HepG2 (cell line): ENCODE measurements around the gene RAPGEF2. TPM values are rescaled to one million over a fixed set of nuclear protein-coding genes. Genes with fewer than 3 reads are reported as not detected.

Experiments
- ATAC-seq: fragments of 200-7000 bp; cut with Tn5 transposase; 3 replicates; pipeline ENCODE4 v1.9.1; 2020; ENCODE audit warnings: mild to moderate bottlenecking, moderate library complexity
- BruUV-seq: library from RNA; stranded (reverse); fragments of 400-500 nt; replicated peaks from 2 replicates; lab custom pipeline; 2021; lab: Mats Ljungman, UMichigan
- CTCF ChIA-PET: fragments of 300-600 bp; formaldehyde crosslinking; extraction: SDS; loops from one replicate; lab custom pipeline; 2021; ENCODE audit warnings: low total read pairs, inconsistent platforms, low intra/inter-chr PET ratio; lab: Yijun Ruan, JAX
- POLR2A ChIA-PET: fragments of 350-600 bp; sonication (Branson Sonifier 250); formaldehyde crosslinking; loops from one replicate; lab custom pipeline; 2020; ENCODE audit warnings: antibody characterized with exemption, inconsistent platforms; lab: Yijun Ruan, JAX
- DNase-seq: peaks from one replicate; pipeline ENCODE4 v3.0.0-alpha.2; 2015; ENCODE audit warnings: low spot score
- FAIRE-seq: peaks from 3 replicates; lab custom pipeline; 2011; peaks lifted over from hg19 to GRCh38; lab: Jason Lieb, UNC
- H2AFZ ChIP-seq: one replicate; pipeline ENCODE4 v1.6.1; 2011; ENCODE audit warnings: low read length, inconsistent platforms
- H3K27ac ChIP-seq: fragments of 300-600 bp; 3 replicates; pipeline ENCODE4 v1.8.0; 2011; ENCODE audit warnings: mixed run types, mild to moderate bottlenecking, mixed read lengths, low read length, inconsistent platforms; ENCODE audit not compliant: insufficient read depth; ENCODE audit errors: extremely low read length
- H3K27me3 ChIP-seq, 2 experiments: fragments of 200-600 bp in 1 of 2; 2 replicates in 1 of 2; 3 replicates in 1 of 2; pipeline versions ENCODE4 v1.6.0 to v1.8.0; 2011; ENCODE audit warnings: low read length in 2 of 2, mild to moderate bottlenecking in 2 of 2, moderate library complexity in 2 of 2, inconsistent platforms in 1 of 2; ENCODE audit not compliant: insufficient read depth in 2 of 2, control insufficient read depth in 1 of 2
- H3K36me3 ChIP-seq, 2 experiments: fragments of 200-600 bp in 1 of 2; replicated peaks in 1 of 2; 2 replicates in 1 of 2; 3 replicates in 1 of 2; pipeline versions ENCODE4 v1.5.1 to v1.8.0; 2011; ENCODE audit warnings: low read length in 2 of 2, inconsistent platforms in 1 of 2; ENCODE audit not compliant: insufficient read depth in 2 of 2, control insufficient read depth in 1 of 2
- H3K4me1 ChIP-seq: 2 replicates; pipeline ENCODE4 v1.5.1; 2012; ENCODE audit warnings: low read length, inconsistent platforms; ENCODE audit not compliant: insufficient read depth
- H3K4me2 ChIP-seq: 2 replicates; pipeline ENCODE4 v1.6.0; 2011; ENCODE audit warnings: low read depth, low read length, inconsistent platforms
- H3K4me3 ChIP-seq, 3 experiments: fragments of 200-600 bp in 1 of 3; sonication (generic), shearing (Covaris generic) in 1 of 3; replicated peaks in 1 of 3; 2 replicates each; pipeline ENCODE4 v1.5.1; 2011 to 2016; ENCODE audit warnings: low read length in 3 of 3, inconsistent platforms in 2 of 3, low read depth in 2 of 3, mild to moderate bottlenecking in 2 of 3, control low read depth in 1 of 3, mixed read lengths in 1 of 3; ENCODE audit not compliant: insufficient read depth in 1 of 3
- H3K79me2 ChIP-seq: one replicate; pipeline ENCODE4 v1.6.1; 2011; ENCODE audit warnings: low read length, inconsistent platforms; ENCODE audit not compliant: insufficient read depth
- H3K9ac ChIP-seq: 2 replicates; pipeline ENCODE4 v1.6.0; 2011; ENCODE audit warnings: mild to moderate bottlenecking, low read depth, low read length, inconsistent platforms; ENCODE audit not compliant: insufficient read depth
- H3K9me3 ChIP-seq: 2 replicates; pipeline ENCODE4 v1.5.1; 2012; ENCODE audit warnings: mild to moderate bottlenecking, low read length
- H4K20me1 ChIP-seq: 2 replicates; pipeline ENCODE4 v1.6.0; 2011; ENCODE audit warnings: inconsistent platforms, mild to moderate bottlenecking, low read length, moderate library complexity; ENCODE audit not compliant: insufficient read depth
- BORCS8-MEF2B ChIP-seq: sonication (generic); formaldehyde crosslinking; IDR thresholded peaks from 2 replicates; pipeline ENCODE4 v1.8.0; 2022; ENCODE audit warnings: mild to moderate bottlenecking, missing genetic modification reagents
- FLYWCH1 ChIP-seq: sonication (generic); formaldehyde crosslinking; IDR thresholded peaks from 2 replicates; pipeline ENCODE4 v1.8.1; 2023; ENCODE audit warnings: mild to moderate bottlenecking, missing genetic modification reagents
- ZMYM3 ChIP-seq: sonication (generic); formaldehyde crosslinking; IDR thresholded peaks from 2 replicates; pipeline ENCODE4 v1.5.1; 2020; ENCODE audit warnings: mild to moderate bottlenecking, missing genetic modification reagents
- ZNF121 ChIP-seq: sonication (generic); formaldehyde crosslinking; IDR thresholded peaks from 2 replicates; pipeline ENCODE4 v1.5.0; 2020; ENCODE audit warnings: mild to moderate bottlenecking, missing genetic modification reagents
- ZNF574 ChIP-seq: sonication (generic); formaldehyde crosslinking; IDR thresholded peaks from 2 replicates; pipeline ENCODE4 v1.4.0; 2020; ENCODE audit warnings: missing genetic modification reagents
- WGBS: methylation state at CpG from one replicate; pipeline ENCODE4 v1.1.6; 2017; ENCODE audit warnings: low lambda C conversion rate; 5-methylcytosine and 5-hydroxymethylcytosine counted together
- in situ Hi-C: cut with HindIII; loops from 2 replicates; pipeline ENCODE4 v1.10.0; 2017; ENCODE audit warnings: low pct_unique_long_range_greater_than_20kb; ENCODE audit not compliant: extremely low pct_ligation_motif_present
- intact Hi-C: fragments of 100-400 bp; cut with micrococcal nuclease; formaldehyde crosslinking; loops from one replicate; pipeline ENCODE4 v1.10.0; 2022; ENCODE audit not compliant: unreplicated experiment
- polyA plus RNA-seq, 8 experiments: library from polyadenylated mRNA; depleted of rRNA in 3 of 8; stranded (reverse) in 7 of 8; unstranded in 1 of 8; fragments of >200 nt; fragmentation: Illumina TruSeq in 4 of 8; extraction: Trizol in 4 of 8; gene quantifications; 2 replicates each; pipeline versions ENCODE4 v1.2.1 to v1.2.3, GENCODE V29; 2011 to 2016; ENCODE audit warnings: low read depth in 4 of 8, missing spikeins in 1 of 8, mixed read lengths in 1 of 8; ENCODE audit not compliant: insufficient read depth in 1 of 8
- total RNA-seq, 5 experiments: library from RNA; depleted of rRNA; stranded (reverse); fragments of >200 nt; fragmentation: Illumina TruSeq; extraction: Trizol; gene quantifications; 2 replicates each; pipeline ENCODE4 v1.2.3, GENCODE V29; 2016; ENCODE audit warnings: low read depth in 1 of 5
- TF ChIP-seq, protein P1 (sequence below), 2 experiments: fragments of 450-650 bp in 1 of 2; sonication (generic) in 1 of 2; formaldehyde crosslinking in 1 of 2; IDR thresholded peaks; 2 replicates each; pipeline versions ENCODE4 v1.6.1 to v1.8.0; 2016 to 2022; ENCODE audit warnings: antibody characterized with exemption in 1 of 2, mild to moderate bottlenecking in 1 of 2, missing genetic modification reagents in 1 of 2
- TF ChIP-seq, protein P2 (sequence below): sonication (generic); formaldehyde crosslinking; IDR thresholded peaks from 2 replicates; pipeline ENCODE4 v1.4.0; 2020; ENCODE audit warnings: low read depth, mild to moderate bottlenecking, missing genetic modification reagents
- TF ChIP-seq, protein P3 (sequence below): sonication (generic); formaldehyde crosslinking; IDR thresholded peaks from 2 replicates; pipeline ENCODE4 v1.4.0; 2020; ENCODE audit warnings: missing genetic modification reagents, mild to moderate bottlenecking, borderline replicate concordance

Gene RAPGEF2
- total and polyA plus RNA-seq, 2 of the 13 experiments (the other 11 are each of a cell fraction or from before 2014, with no cell fraction given), result 19.2 to 23.0 TPM

- no peak overlapping the region for H3K9ac ChIP-seq
- CTCF ChIA-PET, result no interaction called here
- no peak for ATAC-seq
- no peak overlapping the region for H3K4me2 ChIP-seq
- intact Hi-C loops, result no loop called here
- POLR2A ChIA-PET, result no interaction called here
- no peak overlapping the region for H3K27ac ChIP-seq
- BruUV-seq, result no TSS peak
- peaks cover 29% of the 10 kb centered on the region for H3K4me1 ChIP-seq
- no peaks in the 10 kb centered on the region for H3K79me2 ChIP-seq
- WGBS, result 33% methylated on average over 2 of the region's 2 CpGs
- DNase-seq, result no peak
- no peaks in the 10 kb centered on the region for H3K36me3 ChIP-seq
- FAIRE-seq, result no peak
- H3K4me3 ChIP-seq, result no peak overlapping the region
- no peaks in the 10 kb centered on the region for H3K9me3 ChIP-seq
- no peaks in the 10 kb centered on the region for H4K20me1 ChIP-seq
- no peaks in the 10 kb centered on the region; a peak in 2 of 5 replicates for H3K27me3 ChIP-seq
- no peak overlapping the region for H2AFZ ChIP-seq
- in situ Hi-C loops, result no loop called here
- TF ChIP-seq ZNF574 (CRISPR knock-in tag) (no peak), FLYWCH1 (CRISPR knock-in tag) (no peak), BORCS8-MEF2B (CRISPR knock-in tag) (no peak), ZNF121 (CRISPR knock-in tag) (no peak), ZMYM3 (CRISPR knock-in tag) (no peak)
- TF ChIP-seq, protein P1, sequence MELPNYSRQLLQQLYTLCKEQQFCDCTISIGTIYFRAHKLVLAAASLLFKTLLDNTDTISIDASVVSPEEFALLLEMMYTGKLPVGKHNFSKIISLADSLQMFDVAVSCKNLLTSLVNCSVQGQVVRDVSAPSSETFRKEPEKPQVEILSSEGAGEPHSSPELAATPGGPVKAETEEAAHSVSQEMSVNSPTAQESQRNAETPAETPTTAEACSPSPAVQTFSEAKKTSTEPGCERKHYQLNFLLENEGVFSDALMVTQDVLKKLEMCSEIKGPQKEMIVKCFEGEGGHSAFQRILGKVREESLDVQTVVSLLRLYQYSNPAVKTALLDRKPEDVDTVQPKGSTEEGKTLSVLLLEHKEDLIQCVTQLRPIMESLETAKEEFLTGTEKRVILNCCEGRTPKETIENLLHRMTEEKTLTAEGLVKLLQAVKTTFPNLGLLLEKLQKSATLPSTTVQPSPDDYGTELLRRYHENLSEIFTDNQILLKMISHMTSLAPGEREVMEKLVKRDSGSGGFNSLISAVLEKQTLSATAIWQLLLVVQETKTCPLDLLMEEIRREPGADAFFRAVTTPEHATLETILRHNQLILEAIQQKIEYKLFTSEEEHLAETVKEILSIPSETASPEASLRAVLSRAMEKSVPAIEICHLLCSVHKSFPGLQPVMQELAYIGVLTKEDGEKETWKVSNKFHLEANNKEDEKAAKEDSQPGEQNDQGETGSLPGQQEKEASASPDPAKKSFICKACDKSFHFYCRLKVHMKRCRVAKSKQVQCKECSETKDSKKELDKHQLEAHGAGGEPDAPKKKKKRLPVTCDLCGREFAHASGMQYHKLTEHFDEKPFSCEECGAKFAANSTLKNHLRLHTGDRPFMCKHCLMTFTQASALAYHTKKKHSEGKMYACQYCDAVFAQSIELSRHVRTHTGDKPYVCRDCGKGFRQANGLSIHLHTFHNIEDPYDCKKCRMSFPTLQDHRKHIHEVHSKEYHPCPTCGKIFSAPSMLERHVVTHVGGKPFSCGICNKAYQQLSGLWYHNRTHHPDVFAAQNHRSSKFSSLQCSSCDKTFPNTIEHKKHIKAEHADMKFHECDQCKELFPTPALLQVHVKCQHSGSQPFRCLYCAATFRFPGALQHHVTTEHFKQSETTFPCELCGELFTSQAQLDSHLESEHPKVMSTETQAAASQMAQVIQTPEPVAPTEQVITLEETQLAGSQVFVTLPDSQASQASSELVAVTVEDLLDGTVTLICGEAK (IDR thresholded peaks at IDR 0.05), result no peak
- TF ChIP-seq, protein P1 (CRISPR knock-in tag; IDR thresholded peaks at IDR 0.05), result no peak
- TF ChIP-seq, protein P2, sequence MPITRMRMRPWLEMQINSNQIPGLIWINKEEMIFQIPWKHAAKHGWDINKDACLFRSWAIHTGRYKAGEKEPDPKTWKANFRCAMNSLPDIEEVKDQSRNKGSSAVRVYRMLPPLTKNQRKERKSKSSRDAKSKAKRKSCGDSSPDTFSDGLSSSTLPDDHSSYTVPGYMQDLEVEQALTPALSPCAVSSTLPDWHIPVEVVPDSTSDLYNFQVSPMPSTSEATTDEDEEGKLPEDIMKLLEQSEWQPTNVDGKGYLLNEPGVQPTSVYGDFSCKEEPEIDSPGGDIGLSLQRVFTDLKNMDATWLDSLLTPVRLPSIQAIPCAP (CRISPR knock-in tag), result no peak
- TF ChIP-seq, protein P3, sequence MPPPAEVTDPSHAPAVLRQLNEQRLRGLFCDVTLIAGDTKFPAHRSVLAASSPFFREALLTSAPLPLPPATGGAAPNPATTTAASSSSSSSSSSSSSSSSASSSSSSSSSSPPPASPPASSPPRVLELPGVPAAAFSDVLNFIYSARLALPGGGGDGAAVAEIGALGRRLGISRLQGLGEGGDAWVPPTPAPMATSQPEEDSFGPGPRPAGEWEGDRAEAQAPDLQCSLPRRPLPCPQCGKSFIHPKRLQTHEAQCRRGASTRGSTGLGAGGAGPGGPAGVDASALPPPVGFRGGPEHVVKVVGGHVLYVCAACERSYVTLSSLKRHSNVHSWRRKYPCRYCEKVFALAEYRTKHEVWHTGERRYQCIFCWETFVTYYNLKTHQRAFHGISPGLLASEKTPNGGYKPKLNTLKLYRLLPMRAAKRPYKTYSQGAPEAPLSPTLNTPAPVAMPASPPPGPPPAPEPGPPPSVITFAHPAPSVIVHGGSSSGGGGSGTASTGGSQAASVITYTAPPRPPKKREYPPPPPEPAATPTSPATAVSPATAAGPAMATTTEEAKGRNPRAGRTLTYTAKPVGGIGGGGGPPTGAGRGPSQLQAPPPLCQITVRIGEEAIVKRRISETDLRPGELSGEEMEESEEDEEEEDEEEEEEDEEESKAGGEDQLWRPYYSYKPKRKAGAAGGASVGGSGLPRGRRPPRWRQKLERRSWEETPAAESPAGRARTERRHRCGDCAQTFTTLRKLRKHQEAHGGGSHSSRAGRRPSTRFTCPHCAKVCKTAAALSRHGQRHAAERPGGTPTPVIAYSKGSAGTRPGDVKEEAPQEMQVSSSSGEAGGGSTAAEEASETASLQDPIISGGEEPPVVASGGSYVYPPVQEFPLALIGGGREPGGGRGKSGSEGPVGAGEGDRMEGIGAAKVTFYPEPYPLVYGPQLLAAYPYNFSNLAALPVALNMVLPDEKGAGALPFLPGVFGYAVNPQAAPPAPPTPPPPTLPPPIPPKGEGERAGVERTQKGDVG, result no peak
Measured at GRCh38 chr4:159367781-159368080, 264.9 kb downstream of the RAPGEF2 start.
